K562 (cell line): ENCODE results near the gene ABHD16B. TPM values are rescaled to one million over a fixed set of nuclear protein-coding genes. Genes with fewer than 3 reads are reported as not detected.

Experiments used
- ATAC-seq: fragments of 200-7000 bp; cut with Tn5 transposase; 3 replicates; pipeline ENCODE4 v1.9.1; 2020; ENCODE audit warnings: moderate library complexity
- BruUV-seq: library from RNA; stranded (reverse); fragments of 400-500 nt; replicated peaks from 2 replicates; lab custom pipeline; 2021; lab: Mats Ljungman, UMichigan
- CTCF ChIA-PET: fragments of 300-600 bp; formaldehyde crosslinking; extraction: SDS; loops from one replicate; lab custom pipeline; 2021; ENCODE audit warnings: low intra/inter-chr PET ratio; lab: Yijun Ruan, JAX
- POLR2A ChIA-PET: fragments of 300-600, 350-650 bp; sonication (Branson Sonifier 250); formaldehyde crosslinking; extraction: SDS; loops from one replicate; lab custom pipeline; 2021; ENCODE audit warnings: antibody characterized with exemption, inconsistent platforms; lab: Yijun Ruan, JAX
- DNase-seq, 4 experiments: peaks; one replicate each; pipeline versions ENCODE4 v3.0.0 to v3.0.0-alpha.2; 2011 to 2018; ENCODE audit warnings: low spot score in 3 of 4, mixed read lengths in 3 of 4; ENCODE audit errors: extremely low read depth in 1 of 4
- FAIRE-seq: peaks from 2 replicates; lab custom pipeline; 2011; peaks lifted over from hg19 to GRCh38; lab: Jason Lieb, UNC
- H2AFZ ChIP-seq: 2 replicates; pipeline ENCODE4 v1.6.0; 2011; ENCODE audit warnings: low read depth, low read length, control low read depth, inconsistent platforms
- H3K27ac ChIP-seq: fragments of 200-600 bp; 3 replicates; pipeline ENCODE4 v1.8.0; 2011; ENCODE audit warnings: low read depth, mild to moderate bottlenecking, control low read depth, inconsistent platforms, low read length, moderate library complexity, mixed read lengths; ENCODE audit errors: extremely low read depth
- H3K27me3 ChIP-seq, 2 experiments: fragments of 300-600 bp in 1 of 2; 2 replicates in 1 of 2; 3 replicates in 1 of 2; pipeline versions ENCODE4 v1.6.0 to v1.8.0; 2011; ENCODE audit warnings: inconsistent platforms in 2 of 2, low read length in 2 of 2, mild to moderate bottlenecking in 1 of 2, mixed read lengths in 1 of 2, moderate library complexity in 1 of 2; ENCODE audit not compliant: control insufficient read depth in 2 of 2, insufficient read depth in 2 of 2
- H3K36me3 ChIP-seq: fragments of 300-600 bp; 3 replicates; pipeline ENCODE4 v1.8.0; 2011; ENCODE audit warnings: mild to moderate bottlenecking, low read length, inconsistent platforms; ENCODE audit not compliant: control insufficient read depth, insufficient read depth
- H3K4me1 ChIP-seq, 2 experiments: fragments of 200-600 bp in 1 of 2; replicated peaks in 1 of 2; 2 replicates in 1 of 2; 3 replicates in 1 of 2; pipeline versions ENCODE4 v1.5.1 to v1.8.0; 2011; ENCODE audit warnings: inconsistent platforms in 2 of 2, low read length in 2 of 2, mild to moderate bottlenecking in 1 of 2, mixed read lengths in 1 of 2, moderate library complexity in 1 of 2; ENCODE audit not compliant: control insufficient read depth in 2 of 2, insufficient read depth in 2 of 2
- H3K4me2 ChIP-seq: 2 replicates; pipeline ENCODE4 v1.6.1; 2011; ENCODE audit warnings: low read length, control low read depth, inconsistent platforms, mixed read lengths; ENCODE audit not compliant: insufficient read depth
- H3K4me3 ChIP-seq: fragments of 200-600 bp; sonication (generic), shearing (Covaris generic); 2 replicates; pipeline ENCODE4 v1.5.1; 2016; ENCODE audit warnings: control low read depth, inconsistent platforms
- H3K79me2 ChIP-seq: fragments of 200-600 bp; 3 replicates; pipeline ENCODE4 v1.8.0; 2011; ENCODE audit warnings: low read length, inconsistent platforms; ENCODE audit not compliant: control insufficient read depth, insufficient read depth
- H3K9ac ChIP-seq, 2 experiments: 2 replicates each; pipeline versions ENCODE4 v1.6.0 to v1.6.1; 2011; ENCODE audit warnings: low read depth in 2 of 2, low read length in 2 of 2, control low read depth in 1 of 2, inconsistent platforms in 1 of 2, mild to moderate bottlenecking in 1 of 2, mixed read lengths in 1 of 2; ENCODE audit not compliant: insufficient read depth in 1 of 2
- H3K9me1 ChIP-seq: one replicate; pipeline ENCODE4 v1.6.0; 2011; ENCODE audit warnings: inconsistent platforms, mild to moderate bottlenecking, low read length, moderate library complexity; ENCODE audit not compliant: control insufficient read depth, insufficient read depth
- H3K9me3 ChIP-seq: replicated peaks from 2 replicates; pipeline ENCODE4 v1.5.1; 2011; ENCODE audit warnings: low read depth, low read length, inconsistent platforms; ENCODE audit not compliant: control insufficient read depth, insufficient read depth
- H4K20me1 ChIP-seq: replicated peaks from 2 replicates; pipeline ENCODE4 v1.6.1; 2011; ENCODE audit warnings: low read length, inconsistent platforms, mixed read lengths; ENCODE audit not compliant: control insufficient read depth, insufficient read depth
- ARID1B ChIP-seq: fragments of 450-650 bp; IDR thresholded peaks from 2 replicates; pipeline ENCODE4 v1.6.1; 2016; ENCODE audit warnings: antibody characterized with exemption, mild to moderate bottlenecking, inconsistent platforms
- CBFA2T2 ChIP-seq: fragments of 450-650 bp; conservative IDR thresholded peaks from 2 replicates; pipeline ENCODE4 v1.6.1; 2017; ENCODE audit warnings: mild to moderate bottlenecking
- CBFA2T3 ChIP-seq: fragments of 450-650 bp; IDR thresholded peaks from 2 replicates; pipeline ENCODE4 v1.6.1; 2017
- EP300 ChIP-seq: IDR thresholded peaks from 2 replicates; pipeline ENCODE4 v1.6.1; 2012; ENCODE audit warnings: low read length, improper control_type of control experiment
- HIVEP1 ChIP-seq: fragments of 250-450 bp; sonication (Bioruptor Pico); IDR thresholded peaks from 2 replicates; pipeline ENCODE4 v1.4.0; 2020; ENCODE audit warnings: mild to moderate bottlenecking
- KLF16 ChIP-seq: IDR thresholded peaks from 2 replicates; pipeline ENCODE4 v1.6.1; 2016; ENCODE audit warnings: antibody characterized with exemption
- L3MBTL2 ChIP-seq: fragments of 450-650 bp; IDR thresholded peaks from 2 replicates; pipeline ENCODE4 v1.6.1; 2016; ENCODE audit warnings: mild to moderate bottlenecking, moderate library complexity
- RAD51 ChIP-seq: fragments of 450-650 bp; IDR thresholded peaks from 2 replicates; pipeline ENCODE4 v1.7.1; 2016; ENCODE audit warnings: low read depth, mild to moderate bottlenecking, borderline replicate concordance
- RHOXF2B ChIP-seq: fragments of 250-450 bp; sonication (Bioruptor Pico); conservative IDR thresholded peaks from 2 replicates; pipeline ENCODE4 v1.5.1; 2021
- SETDB1 ChIP-seq: IDR thresholded peaks from one replicate; pipeline ENCODE4 v1.6.1; 2012; ENCODE audit warnings: low read length, control low read depth, inconsistent platforms
- SPI1 ChIP-seq: IDR thresholded peaks from 2 replicates; pipeline ENCODE4 v1.6.1; 2011; ENCODE audit warnings: low read depth, low read length, control low read depth, borderline replicate concordance
- SREBF2 ChIP-seq: sonication (generic); formaldehyde crosslinking; IDR thresholded peaks from 2 replicates; pipeline ENCODE4 v1.4.0; 2020; ENCODE audit warnings: mild to moderate bottlenecking, missing genetic modification reagents
- TARDBP ChIP-seq: fragments of 450-650 bp; IDR thresholded peaks from 2 replicates; pipeline ENCODE4 v1.6.1; 2016
- TEAD4 ChIP-seq, 2 experiments: sonication (generic) in 1 of 2; formaldehyde crosslinking in 1 of 2; IDR thresholded peaks; 2 replicates each; pipeline versions ENCODE4 v1.6.1 to v1.8.0; 2012 to 2022; ENCODE audit warnings: borderline replicate concordance in 1 of 2, inconsistent platforms in 1 of 2, low read length in 1 of 2, mild to moderate bottlenecking in 1 of 2, missing genetic modification reagents in 1 of 2
- ZFX ChIP-seq: sonication (generic); formaldehyde crosslinking; IDR thresholded peaks from 2 replicates; pipeline ENCODE4 v1.8.0; 2022; ENCODE audit warnings: mild to moderate bottlenecking, missing genetic modification reagents, moderate library complexity
- ZNF57 ChIP-seq: fragments of 450-650 bp; formaldehyde crosslinking; IDR thresholded peaks from 2 replicates; pipeline ENCODE4 v1.4.0; 2020; ENCODE audit warnings: mild to moderate bottlenecking, moderate library complexity
- WGBS: fragments of 100-300 bp; shearing (Covaris generic); methylation state at CpG from one replicate; pipeline ENCODE4 v1.1.6; 2016; ENCODE audit warnings: low coverage, mixed read lengths; ENCODE audit not compliant: insufficient coverage; ENCODE audit errors: missing lambda C conversion rate; 5-methylcytosine and 5-hydroxymethylcytosine counted together
- in situ Hi-C: fragments of 300-500 bp; cut with MboI; formaldehyde crosslinking; loops from 4 replicates; pipeline ENCODE4 v1.15.0; 2018; ENCODE audit warnings: inconsistent platforms, mixed read lengths
- intact Hi-C: fragments of 100-400 bp; cut with micrococcal nuclease; formaldehyde crosslinking; loops from 2 replicates; pipeline ENCODE4 v1.14.2; 2022
- polyA plus RNA-seq, 8 experiments: library from polyadenylated mRNA; depleted of rRNA in 4 of 8; stranded (reverse) in 5 of 8; unstranded in 3 of 8; fragments of >200 nt; fragmentation: Nextera tagmentation in 2 of 8; fragmentation: Illumina TruSeq in 1 of 8; extraction: Ambion mirVana in 2 of 8; extraction: Trizol in 1 of 8; gene quantifications; 2 replicates each; pipeline versions ENCODE4 v1.2.1 to v1.2.3, GENCODE V29; 2011 to 2014; ENCODE audit warnings: inconsistent platforms in 1 of 8, missing spikeins in 1 of 8
- total RNA-seq, 7 experiments: library from RNA; depleted of rRNA in 6 of 7; stranded (reverse); fragments of >200 nt in 6 of 7; fragmentation: Illumina TruSeq in 2 of 7; extraction: Trizol in 2 of 7; gene quantifications; 2 replicates each; pipeline versions ENCODE4 v1.2.1 to v1.2.3, GENCODE V29; 2011 to 2021; ENCODE audit warnings: low replicate concordance in 1 of 7
- TF ChIP-seq, protein P1 (sequence below): fragments of 450-650 bp; formaldehyde crosslinking; IDR thresholded peaks from 2 replicates; pipeline ENCODE4 v1.4.0; 2020; ENCODE audit warnings: mild to moderate bottlenecking, mixed read lengths
- TF ChIP-seq, protein P2 (sequence below): fragments of 450-650 bp; IDR thresholded peaks from 2 replicates; pipeline ENCODE4 v1.6.1; 2016; ENCODE audit warnings: missing biosample characterization, missing genetic modification characterization
- TF ChIP-seq, protein P3 (sequence below): fragments of 250-450 bp; sonication (Bioruptor Pico); IDR thresholded peaks from 2 replicates; pipeline ENCODE4 v1.5.0; 2020; ENCODE audit warnings: mild to moderate bottlenecking
- TF ChIP-seq, protein P4 (sequence below): sonication (generic); formaldehyde crosslinking; IDR thresholded peaks from 2 replicates; pipeline ENCODE4 v1.9.0; 2022; ENCODE audit warnings: mild to moderate bottlenecking, missing genetic modification reagents

ABHD16B gene
- total and polyA plus RNA-seq, 9 of the 15 experiments (the other 6 are each of a cell fraction or from before 2014, with no cell fraction given), result not detected

DNA sequence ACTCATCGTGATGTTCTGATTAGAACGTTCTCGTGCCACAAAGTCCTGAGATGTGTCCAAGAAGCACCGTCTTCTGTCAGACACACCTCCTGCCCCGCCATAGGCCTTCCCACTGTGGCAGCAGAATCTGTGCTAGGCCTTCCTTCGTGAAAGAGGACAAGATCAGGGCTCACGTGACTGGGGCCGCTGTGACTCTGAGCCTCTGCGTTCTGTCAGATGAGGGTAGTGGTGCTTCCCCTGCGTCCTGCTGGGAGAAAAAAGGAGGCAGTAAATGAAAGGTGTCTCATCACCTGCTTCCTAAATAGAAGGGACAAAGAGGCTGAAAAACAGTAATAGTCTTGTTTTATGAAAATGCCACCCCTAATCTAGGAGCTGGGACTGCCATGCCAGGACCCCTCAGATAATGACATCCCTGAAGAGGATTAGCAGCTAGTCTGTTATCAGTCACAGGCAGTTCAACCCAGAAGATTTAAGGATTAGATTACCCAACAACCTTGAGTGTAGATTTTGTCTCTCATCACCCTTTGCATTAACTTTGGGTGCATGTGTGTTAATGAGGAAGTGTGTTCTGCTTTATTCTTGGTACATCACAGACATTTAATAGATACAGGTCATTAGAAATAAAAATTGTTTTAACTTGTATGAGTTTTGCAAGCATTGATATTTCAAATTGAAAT is 37.7 kb downstream of the ABHD16B start:
- ATAC-seq (no peak), DNase-seq (peak in 2 of 4 experiments; percentile 29 to 45), FAIRE-seq (peak; percentile 15)
- H3K27me3 ChIP-seq, result no peaks in the 10 kb centered on the region
- intact Hi-C loops (no loop called here), in situ Hi-C loops (no loop called here)
- peaks cover 78% of the 10 kb centered on the region for H3K79me2 ChIP-seq
- no peak overlapping the region for H3K4me3 ChIP-seq
- CTCF ChIA-PET, result interaction anchor here (0.7 kb wide), 1 partner anchor 10 kb away, joined by 3 read pairs; no protein-coding TSS in a partner anchor
- no peaks in the 10 kb centered on the region for H3K9me3 ChIP-seq
- H3K9me1 ChIP-seq, result no peaks in the 10 kb centered on the region
- H3K36me3 ChIP-seq, result peaks cover 34% of the 10 kb centered on the region; the same call in 2 of the 3 replicates
- POLR2A ChIA-PET, result interaction anchor here (1.2 kb wide), 1 partner anchor 8 kb away, joined by 3 read pairs; no protein-coding TSS in a partner anchor
- no TSS peak for BruUV-seq
- peaks cover 27% of the 10 kb centered on the region for H4K20me1 ChIP-seq
- peak overlapping the region; percentile 21; the same call in 1 of the 2 replicates for H3K4me2 ChIP-seq
- 28% methylated on average over 10 of the region's 10 CpGs for WGBS
- no peak overlapping the region for H2AFZ ChIP-seq
- H3K4me1 ChIP-seq, result peaks cover 28 to 52% of the 10 kb centered on the region in 2 experiments
- H3K27ac ChIP-seq, result no peak overlapping the region
- H3K9ac ChIP-seq, result peak overlapping the region in 1 of 2 experiments; percentile 73; a peak in 1 of 4 replicates
- peak; percentile 69 for TF ChIP-seq TEAD4 (IDR thresholded peaks at IDR 0.05; ENCODE audit: low read length)
- no peak for TF ChIP-seq TEAD4 (CRISPR knock-in tag; IDR thresholded peaks at IDR 0.05; ENCODE audit: borderline replicate concordance)
- no peak for TF ChIP-seq SREBF2 (CRISPR knock-in tag)
- peak; percentile 74 for TF ChIP-seq ARID1B
- TF ChIP-seq KLF16, result peak; percentile 61
- TF ChIP-seq, protein P1, sequence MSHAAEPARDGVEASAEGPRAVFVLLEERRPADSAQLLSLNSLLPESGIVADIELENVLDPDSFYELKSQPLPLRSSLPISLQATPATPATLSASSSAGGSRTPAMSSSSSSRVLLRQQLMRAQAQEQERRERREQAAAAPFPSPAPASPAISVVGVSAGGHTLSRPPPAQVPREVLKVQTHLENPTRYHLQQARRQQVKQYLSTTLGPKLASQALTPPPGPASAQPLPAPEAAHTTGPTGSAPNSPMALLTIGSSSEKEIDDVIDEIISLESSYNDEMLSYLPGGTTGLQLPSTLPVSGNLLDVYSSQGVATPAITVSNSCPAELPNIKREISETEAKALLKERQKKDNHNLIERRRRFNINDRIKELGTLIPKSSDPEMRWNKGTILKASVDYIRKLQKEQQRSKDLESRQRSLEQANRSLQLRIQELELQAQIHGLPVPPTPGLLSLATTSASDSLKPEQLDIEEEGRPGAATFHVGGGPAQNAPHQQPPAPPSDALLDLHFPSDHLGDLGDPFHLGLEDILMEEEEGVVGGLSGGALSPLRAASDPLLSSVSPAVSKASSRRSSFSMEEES (CRISPR knock-in tag), result peak; percentile 84
- peak; percentile 25; the same call in 1 of the 2 replicates for TF ChIP-seq ZFX (CRISPR knock-in tag)
- TF ChIP-seq L3MBTL2, result 0 out of 2 replicates have a peak, but pooled peaks have one; percentile 25
- TF ChIP-seq, protein P2, sequence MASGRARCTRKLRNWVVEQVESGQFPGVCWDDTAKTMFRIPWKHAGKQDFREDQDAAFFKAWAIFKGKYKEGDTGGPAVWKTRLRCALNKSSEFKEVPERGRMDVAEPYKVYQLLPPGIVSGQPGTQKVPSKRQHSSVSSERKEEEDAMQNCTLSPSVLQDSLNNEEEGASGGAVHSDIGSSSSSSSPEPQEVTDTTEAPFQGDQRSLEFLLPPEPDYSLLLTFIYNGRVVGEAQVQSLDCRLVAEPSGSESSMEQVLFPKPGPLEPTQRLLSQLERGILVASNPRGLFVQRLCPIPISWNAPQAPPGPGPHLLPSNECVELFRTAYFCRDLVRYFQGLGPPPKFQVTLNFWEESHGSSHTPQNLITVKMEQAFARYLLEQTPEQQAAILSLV, result no peak
- TF ChIP-seq RHOXF2B (CRISPR knock-in tag), result no peak
- TF ChIP-seq CBFA2T3, result peak; percentile 73
- TF ChIP-seq TARDBP, result no peak
- TF ChIP-seq SPI1, result peak; percentile 62; the same call in 1 of the 2 replicates
- TF ChIP-seq, protein P3, sequence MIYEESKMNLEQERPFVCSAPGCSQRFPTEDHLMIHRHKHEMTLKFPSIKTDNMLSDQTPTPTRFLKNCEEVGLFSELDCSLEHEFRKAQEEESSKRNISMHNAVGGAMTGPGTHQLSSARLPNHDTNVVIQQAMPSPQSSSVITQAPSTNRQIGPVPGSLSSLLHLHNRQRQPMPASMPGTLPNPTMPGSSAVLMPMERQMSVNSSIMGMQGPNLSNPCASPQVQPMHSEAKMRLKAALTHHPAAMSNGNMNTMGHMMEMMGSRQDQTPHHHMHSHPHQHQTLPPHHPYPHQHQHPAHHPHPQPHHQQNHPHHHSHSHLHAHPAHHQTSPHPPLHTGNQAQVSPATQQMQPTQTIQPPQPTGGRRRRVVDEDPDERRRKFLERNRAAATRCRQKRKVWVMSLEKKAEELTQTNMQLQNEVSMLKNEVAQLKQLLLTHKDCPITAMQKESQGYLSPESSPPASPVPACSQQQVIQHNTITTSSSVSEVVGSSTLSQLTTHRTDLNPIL (CRISPR knock-in tag), result no peak
- peak; percentile 69 for TF ChIP-seq RAD51
- TF ChIP-seq SETDB1, result no peak
- TF ChIP-seq HIVEP1 (CRISPR knock-in tag), result no peak
- 0 out of 2 replicates have a peak, but pooled peaks have one; percentile 12 for TF ChIP-seq EP300
- TF ChIP-seq, protein P4, sequence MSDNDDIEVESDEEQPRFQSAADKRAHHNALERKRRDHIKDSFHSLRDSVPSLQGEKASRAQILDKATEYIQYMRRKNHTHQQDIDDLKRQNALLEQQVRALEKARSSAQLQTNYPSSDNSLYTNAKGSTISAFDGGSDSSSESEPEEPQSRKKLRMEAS (CRISPR knock-in tag), result no peak
- peak; percentile 57 for TF ChIP-seq CBFA2T2
- TF ChIP-seq ZNF57 (CRISPR knock-in tag), result no peak
